PC-9 (cell line): ENCODE results near the gene PTPRG.

ENCODE experiments used
- CTCF ChIP-seq: fragments of 200-600 bp; sonication (generic); conservative IDR thresholded peaks from 2 replicates; pipeline ENCODE4 v1.6.1; 2017; ENCODE audit warnings: mixed run types, antibody characterized with exemption, mild to moderate bottlenecking, moderate library complexity
- EZH2 ChIP-seq: fragments of 200-600 bp; sonication (generic); IDR thresholded peaks from 2 replicates; pipeline ENCODE4 v1.8.0; 2017; ENCODE audit warnings: antibody characterized with exemption, low read depth

- no peak for TF ChIP-seq CTCF
- no peak for TF ChIP-seq EZH2
Observed at GRCh38 chr3:61714225-61714624, 152.9 kb downstream of the PTPRG start.
